Activated T-helper 1 cell treated with anti-CD3 and anti-CD28 coated beads, Interleukin-12 subunit alpha, Interleukin-12 subunit beta, Interleukin-2, Interleukin-4 antibody, amounts not matched to agents 30 ng/mL and 10 ng/mL and 1 ng/mL, durations not matched to agents 14 hours and 24 hours and 36 hours (primary cell): ENCODE results near the gene IGF2. TPM values are rescaled to one million over a fixed set of nuclear protein-coding genes. Genes with fewer than 3 reads are reported as not detected.

Source experiments
- DNase-seq: peaks from one replicate; pipeline ENCODE4 v3.0.0; 2021; ENCODE audit warnings: low spot score
- H3K27ac Mint-ChIP-seq: one replicate; pipeline ENCODE4 v1.8.0; 2021; ENCODE audit warnings: mild to moderate bottlenecking, mixed read lengths
- H3K27me3 Mint-ChIP-seq: one replicate; pipeline ENCODE4 v1.8.0; 2022; ENCODE audit warnings: mild to moderate bottlenecking, moderate library complexity, mixed read lengths; ENCODE audit not compliant: insufficient read depth
- H3K36me3 Mint-ChIP-seq: one replicate; pipeline ENCODE4 v1.8.0; 2021; ENCODE audit warnings: low read depth, mixed read lengths
- H3K4me1 Mint-ChIP-seq: one replicate; pipeline ENCODE4 v1.8.0; 2021; ENCODE audit warnings: low read depth, mixed read lengths
- H3K4me3 Mint-ChIP-seq: one replicate; pipeline ENCODE4 v1.8.0; 2021; ENCODE audit warnings: mild to moderate bottlenecking, moderate library complexity, mixed read lengths
- H3K9me3 Mint-ChIP-seq: one replicate; pipeline ENCODE4 v1.8.0; 2021; ENCODE audit warnings: mixed read lengths
- intact Hi-C: fragments of 100-400 bp; cut with micrococcal nuclease; formaldehyde crosslinking; loops from one replicate; pipeline ENCODE4 v1.15.1; 2024
- total RNA-seq: library from RNA; stranded (reverse); gene quantifications from 2 replicates; pipeline ENCODE4 v1.2.3, GENCODE V29; 2022

The IGF2 gene
- total RNA-seq, 1 donor from 2014 or later, result 1.5 TPM

DNA sequence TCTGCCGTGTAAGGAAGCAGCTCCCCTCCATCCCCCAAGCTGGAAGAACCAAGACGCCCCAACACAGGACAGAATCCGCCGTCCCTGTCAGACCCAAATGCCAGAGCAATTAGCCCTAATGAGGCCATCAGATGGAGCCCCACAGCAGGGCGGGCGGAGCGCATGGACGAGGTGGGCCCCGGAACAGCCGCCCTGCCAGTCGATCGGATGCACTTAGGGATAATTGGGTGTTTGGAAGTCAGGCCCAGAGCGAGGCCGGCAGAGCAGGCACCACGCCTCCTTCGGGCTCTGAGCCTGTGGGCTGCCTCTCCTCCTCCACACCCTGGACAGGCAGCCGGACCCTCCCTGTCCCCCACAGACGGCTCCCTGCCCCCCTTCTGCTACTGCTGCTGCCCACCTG, 37.9 kb upstream of the IGF2 start:
- H3K27ac Mint-ChIP-seq, result no peak overlapping the region
- no peaks in the 10 kb centered on the region for H3K36me3 Mint-ChIP-seq
- H3K4me3 Mint-ChIP-seq, result no peak overlapping the region
- H3K27me3 Mint-ChIP-seq, result no peaks in the 10 kb centered on the region
- H3K4me1 Mint-ChIP-seq, result no peaks in the 10 kb centered on the region
- intact Hi-C loops, result no loop called here
- no peak for DNase-seq
- no peaks in the 10 kb centered on the region for H3K9me3 Mint-ChIP-seq

- DNase-seq, result no peak
- intact Hi-C loops, result no loop called here
- Mint-ChIP-seq H3K36me3 (no peaks in the 10 kb centered on the region), H3K9me3 (no peaks in the 10 kb centered on the region), H3K4me1 (no peaks in the 10 kb centered on the region), H3K4me3 (no peak overlapping the region), H3K27me3 (no peaks in the 10 kb centered on the region), H3K27ac (no peak overlapping the region)
Observed at GRCh38 chr11:2176389-2176900, 37.3 kb upstream of the IGF2 start.

- no peak overlapping the region for H3K27ac Mint-ChIP-seq
- no peaks in the 10 kb centered on the region for H3K36me3 Mint-ChIP-seq
- no peak overlapping the region for H3K4me3 Mint-ChIP-seq
- H3K27me3 Mint-ChIP-seq, result no peaks in the 10 kb centered on the region
- no peak for DNase-seq
- H3K4me1 Mint-ChIP-seq, result no peaks in the 10 kb centered on the region
- no peaks in the 10 kb centered on the region for H3K9me3 Mint-ChIP-seq
- intact Hi-C loops, result no loop called here
Observed at GRCh38 chr11:2175659-2176058, 36.5 kb upstream of the IGF2 start.

DNA sequence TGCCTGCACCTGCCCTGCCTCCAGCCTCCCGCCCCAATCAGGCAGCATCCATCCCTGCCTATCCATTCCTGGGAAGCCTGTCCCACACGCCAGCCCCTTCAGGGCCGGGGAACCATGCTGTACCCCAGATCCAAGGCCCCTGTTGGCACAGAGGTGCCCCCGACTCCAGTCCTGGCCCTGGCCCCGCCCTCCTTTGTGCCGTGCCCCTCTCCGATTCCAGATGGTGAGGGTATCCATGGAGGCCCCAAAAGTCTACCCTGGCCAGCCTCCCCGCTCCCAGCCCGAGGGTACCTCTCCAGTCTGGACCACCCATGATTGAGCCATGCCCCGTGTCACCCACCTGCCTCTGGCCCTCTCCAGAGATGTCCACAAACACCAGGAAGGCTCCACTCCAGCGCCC, 35.2 kb upstream of the IGF2 start:
- intact Hi-C loops, result no loop called here
- H3K4me3 Mint-ChIP-seq, result no peak overlapping the region
- no peak for DNase-seq
- H3K27ac Mint-ChIP-seq, result no peak overlapping the region
- H3K27me3 Mint-ChIP-seq, result no peaks in the 10 kb centered on the region
- H3K4me1 Mint-ChIP-seq, result no peaks in the 10 kb centered on the region
- H3K9me3 Mint-ChIP-seq, result no peaks in the 10 kb centered on the region
- H3K36me3 Mint-ChIP-seq, result no peaks in the 10 kb centered on the region

DNA sequence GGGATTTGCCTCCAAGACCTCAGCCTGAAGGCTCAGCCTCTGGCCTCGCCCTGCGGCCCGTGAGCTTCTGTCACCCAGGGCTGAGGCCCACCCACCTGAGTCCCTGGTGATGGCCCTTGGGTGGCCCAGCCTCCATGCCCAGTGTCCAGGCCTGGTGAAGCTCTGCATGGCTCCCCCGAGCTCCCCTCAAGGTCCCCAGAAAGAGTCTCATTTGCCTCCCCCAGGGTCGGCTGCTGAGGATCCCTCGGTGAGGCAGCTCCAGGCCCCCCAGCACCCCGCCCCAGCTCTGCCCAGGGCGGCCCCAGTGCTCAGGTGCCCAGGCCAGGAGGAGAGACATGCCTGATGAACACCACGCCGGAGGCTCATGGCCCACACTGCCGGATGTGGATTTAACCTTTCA, 34.6 kb upstream of the IGF2 start:
- H3K4me1 Mint-ChIP-seq, result no peaks in the 10 kb centered on the region
- no peak overlapping the region for H3K4me3 Mint-ChIP-seq
- H3K27me3 Mint-ChIP-seq, result no peaks in the 10 kb centered on the region
- no peak overlapping the region for H3K27ac Mint-ChIP-seq
- no peaks in the 10 kb centered on the region for H3K36me3 Mint-ChIP-seq
- intact Hi-C loops, result no loop called here
- no peak for DNase-seq
- H3K9me3 Mint-ChIP-seq, result no peaks in the 10 kb centered on the region

DNA sequence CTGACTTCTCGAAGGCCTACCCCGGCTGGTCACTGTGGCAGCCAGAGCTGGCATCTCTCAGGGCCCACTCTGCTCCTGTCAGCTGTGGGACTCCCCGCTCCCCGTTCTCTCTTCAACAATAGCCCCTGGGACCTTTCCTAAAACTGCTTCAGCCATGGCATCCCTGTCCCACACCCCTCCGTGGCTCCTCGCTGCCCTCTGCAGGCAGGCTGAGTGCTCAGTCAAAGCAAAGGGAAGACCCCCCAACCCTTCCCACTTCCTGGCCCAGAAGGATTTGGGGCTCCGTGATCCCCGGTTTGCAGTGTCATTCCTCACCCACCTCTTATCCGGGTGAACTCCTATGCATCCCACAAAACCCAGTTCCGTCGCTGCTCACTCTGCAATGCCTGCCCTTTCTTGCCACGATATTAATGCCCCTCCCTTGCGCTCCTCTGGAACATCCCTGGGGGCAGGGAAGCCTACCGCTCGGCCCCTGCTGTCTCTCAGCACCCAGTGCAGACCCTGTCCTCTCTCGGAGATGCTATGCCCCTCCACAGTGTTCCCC, 34.0 kb upstream of the IGF2 start:
- Mint-ChIP-seq H3K27ac (no peak overlapping the region), H3K4me3 (no peak overlapping the region), H3K36me3 (no peaks in the 10 kb centered on the region), H3K4me1 (no peaks in the 10 kb centered on the region), H3K9me3 (no peaks in the 10 kb centered on the region), H3K27me3 (no peaks in the 10 kb centered on the region)
- no peak for DNase-seq
- intact Hi-C loops, result no loop called here

DNA sequence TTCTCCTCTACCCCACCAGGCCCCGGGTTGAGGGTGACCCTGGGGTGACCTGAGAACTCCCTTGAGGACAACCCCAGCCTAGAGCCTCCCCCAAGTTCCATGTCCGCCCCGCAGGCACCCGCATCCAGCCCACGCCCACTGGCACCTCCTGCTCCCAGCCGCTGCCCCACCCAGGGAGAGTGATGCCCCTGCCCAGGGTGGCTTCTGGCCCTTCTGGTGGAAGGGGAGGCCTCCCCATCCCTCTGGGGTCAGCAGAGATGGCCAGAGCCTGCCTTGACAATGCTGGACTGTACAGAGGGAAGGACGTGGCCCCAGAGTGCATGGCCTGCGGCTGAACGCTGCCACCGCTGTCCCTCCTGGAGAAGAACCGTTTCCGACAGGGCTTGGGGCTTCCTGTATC, 33.5 kb upstream of the IGF2 start:
- Mint-ChIP-seq H3K36me3 (no peaks in the 10 kb centered on the region), H3K4me3 (no peak overlapping the region), H3K9me3 (no peaks in the 10 kb centered on the region), H3K27me3 (no peaks in the 10 kb centered on the region), H3K27ac (no peak overlapping the region), H3K4me1 (no peaks in the 10 kb centered on the region)
- intact Hi-C loops, result no loop called here
- DNase-seq, result no peak

DNA sequence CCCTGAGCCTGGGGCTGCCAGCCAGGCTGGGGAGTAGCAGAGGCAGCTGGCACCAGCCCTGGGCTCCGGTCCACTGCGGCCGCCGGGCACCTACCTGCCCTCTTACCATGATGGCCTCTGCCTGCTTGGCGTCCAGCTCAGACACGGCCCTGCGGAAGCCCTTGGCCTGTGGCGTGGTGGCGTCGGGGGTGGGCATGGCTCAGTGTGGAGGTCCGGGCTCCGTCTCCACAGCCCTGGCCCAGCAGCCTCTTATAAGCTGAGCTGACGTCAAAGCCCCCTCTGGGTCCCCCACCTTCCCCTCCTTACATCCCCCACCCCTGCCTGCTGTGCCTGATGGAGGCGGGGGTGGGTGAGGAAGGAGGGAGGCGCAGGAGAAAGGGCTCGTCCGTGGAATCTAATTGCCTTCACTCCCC, 32.4 kb upstream of the IGF2 start, which contains the start of gene TH:
Gene TH (minus strand): TSS at position 225 of the 413 bp plus-strand sequence. CDS start 29 bp downstream, at position 196.
- Mint-ChIP-seq H3K27me3 (no peaks in the 10 kb centered on the region), H3K27ac (no peak within 1 kb of the TSS), H3K36me3 (no peaks in the 10 kb centered on the region), H3K4me1 (no peaks in the 10 kb centered on the region), H3K9me3 (no peaks in the 10 kb centered on the region), H3K4me3 (no peak within 1 kb of the TSS)
- DNase-seq, result no peak
- intact Hi-C loops, result no loop called here

DNA sequence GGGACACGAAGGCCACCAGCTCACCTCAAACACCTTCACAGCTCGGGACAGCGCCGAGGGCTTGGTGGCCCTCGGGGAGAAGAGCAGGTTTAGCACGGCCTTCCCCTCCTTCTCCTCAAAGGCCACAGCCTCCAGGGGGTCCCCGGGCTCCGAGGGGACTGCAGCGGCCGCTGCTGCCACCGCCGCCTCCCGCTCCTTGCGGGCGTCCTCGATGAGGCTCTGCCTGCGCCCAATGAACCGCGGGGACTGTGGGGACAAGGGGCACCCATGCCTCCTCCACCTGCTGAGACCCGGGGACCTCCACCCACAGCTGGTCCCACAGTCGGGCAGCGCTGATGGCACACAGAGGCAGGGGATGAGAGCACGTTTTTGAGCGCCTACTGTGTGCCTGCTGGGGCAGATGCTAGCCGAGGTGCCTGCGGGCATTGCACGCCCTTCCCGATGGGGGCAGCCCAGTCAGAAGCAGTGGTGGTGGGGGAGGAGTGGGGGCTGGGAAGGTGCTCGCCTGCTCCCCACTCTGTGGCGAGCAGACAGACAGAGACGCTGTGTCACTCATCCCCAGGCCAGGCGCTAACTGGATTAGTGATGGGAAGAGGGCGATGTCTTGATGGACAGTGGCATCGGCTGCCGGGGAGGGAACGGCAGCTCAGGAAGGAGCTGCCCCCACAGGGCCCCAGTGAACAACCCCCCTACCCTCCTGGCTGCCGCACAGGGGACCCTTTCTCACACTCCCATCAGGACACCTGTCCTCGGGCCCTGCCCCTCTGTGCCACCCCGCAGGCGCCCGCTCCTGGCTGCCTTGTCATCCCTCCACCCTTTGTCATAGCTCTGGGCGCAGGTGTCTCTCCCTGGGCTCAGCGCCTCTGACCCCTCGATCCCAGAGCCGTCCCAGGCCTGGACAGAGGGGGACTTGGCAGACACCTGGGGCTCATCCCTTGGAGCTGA, 30.7 kb upstream of the IGF2 start:
- Mint-ChIP-seq H3K36me3 (no peaks in the 10 kb centered on the region), H3K27me3 (no peaks in the 10 kb centered on the region), H3K27ac (no peak overlapping the region), H3K9me3 (no peaks in the 10 kb centered on the region), H3K4me1 (no peaks in the 10 kb centered on the region), H3K4me3 (no peak overlapping the region)
- DNase-seq, result no peak
- intact Hi-C loops, result no loop called here

DNA sequence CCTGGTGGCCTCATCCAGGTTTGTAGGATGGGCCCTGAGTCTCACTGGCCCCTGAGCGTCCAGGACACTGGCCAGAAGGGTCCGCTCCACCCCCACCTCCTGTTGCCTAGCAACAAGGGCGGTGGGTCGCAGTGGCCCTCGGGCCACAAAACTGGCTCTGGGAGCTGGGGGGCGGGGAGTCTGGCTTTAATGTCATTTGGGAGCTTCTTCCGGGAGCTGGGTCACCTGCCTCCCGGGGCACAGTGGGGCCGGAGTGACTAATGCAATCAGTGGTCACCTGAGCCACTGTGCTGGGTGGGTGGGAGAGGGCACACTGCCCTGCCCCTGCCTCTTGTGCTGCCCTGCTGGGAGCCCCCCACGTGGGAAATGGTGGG, 29.8 kb upstream of the IGF2 start:
- no peak for DNase-seq
- intact Hi-C loops, result no loop called here
- Mint-ChIP-seq H3K4me1 (no peaks in the 10 kb centered on the region), H3K4me3 (no peak overlapping the region), H3K27me3 (no peaks in the 10 kb centered on the region), H3K36me3 (no peaks in the 10 kb centered on the region), H3K27ac (no peak overlapping the region), H3K9me3 (no peaks in the 10 kb centered on the region)

DNA sequence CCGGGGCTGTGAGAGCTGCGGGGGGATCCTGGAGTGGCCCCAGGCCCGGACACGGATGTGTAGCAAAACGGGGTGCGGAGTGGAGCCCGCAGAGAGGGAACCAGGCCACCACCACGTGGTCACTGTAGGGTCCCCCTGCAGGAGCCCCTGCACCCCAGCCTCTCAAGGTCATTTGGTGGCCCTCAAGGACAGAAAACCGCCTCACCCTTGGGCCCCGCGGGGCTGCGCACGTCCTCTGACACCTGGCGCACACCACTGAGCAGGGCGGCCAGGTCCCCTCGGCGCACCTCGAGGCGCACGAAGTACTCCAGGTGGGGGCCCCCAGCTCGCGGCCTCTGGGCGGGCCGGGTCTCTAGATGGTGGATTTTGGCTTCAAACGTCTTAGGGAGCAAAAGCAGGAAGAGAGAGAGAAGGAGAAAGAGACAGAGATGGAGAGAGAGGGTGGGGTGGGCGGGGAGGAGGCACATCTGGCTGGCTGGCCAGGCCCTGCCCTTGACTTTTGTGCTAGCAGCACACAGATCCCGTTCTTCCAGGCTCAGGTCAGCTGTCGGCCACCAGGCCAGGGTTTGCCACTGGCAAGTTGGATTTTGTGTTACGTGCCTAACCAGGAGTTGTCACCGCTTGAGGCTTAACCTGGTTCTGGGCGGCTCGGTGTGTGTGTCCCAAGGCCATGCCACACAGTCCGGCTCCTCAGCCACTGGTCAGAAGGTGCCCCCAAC, 29.3 kb upstream of the IGF2 start:
- DNase-seq, result no peak
- Mint-ChIP-seq H3K27me3 (no peaks in the 10 kb centered on the region), H3K27ac (no peak overlapping the region), H3K4me3 (no peak overlapping the region), H3K36me3 (no peaks in the 10 kb centered on the region), H3K4me1 (no peaks in the 10 kb centered on the region), H3K9me3 (no peaks in the 10 kb centered on the region)
- intact Hi-C loops, result no loop called here

GRCh38 chr11:2167141-2168045, 28.2 kb upstream of the IGF2 start:
- Mint-ChIP-seq H3K4me3 (no peak overlapping the region), H3K27ac (no peak overlapping the region), H3K9me3 (no peaks in the 10 kb centered on the region), H3K27me3 (no peaks in the 10 kb centered on the region), H3K4me1 (no peaks in the 10 kb centered on the region), H3K36me3 (no peaks in the 10 kb centered on the region)
- intact Hi-C loops, result no loop called here
- no peak for DNase-seq
